ENCODE data around the gene ARHGEF10L.
A peak's percentile ranks its signal among the peaks of the same experiment; 100 is the strongest.

The ARHGEF10L gene

GRCh38 chr1:17557986-17558385 is 18.5 kb downstream of the ARHGEF10L start:
- TF ChIP-seq CTCF (IDR thresholded peaks at IDR 0.05; ENCODE audit: insufficient read depth, low read depth, low read length, missing control alignments) = no peak
- no peak overlapping the region for H3K4me3 ChIP-seq (ENCODE audit: low read length)
- DNase-seq (ENCODE audit: low read depth) = no peak

DNA sequence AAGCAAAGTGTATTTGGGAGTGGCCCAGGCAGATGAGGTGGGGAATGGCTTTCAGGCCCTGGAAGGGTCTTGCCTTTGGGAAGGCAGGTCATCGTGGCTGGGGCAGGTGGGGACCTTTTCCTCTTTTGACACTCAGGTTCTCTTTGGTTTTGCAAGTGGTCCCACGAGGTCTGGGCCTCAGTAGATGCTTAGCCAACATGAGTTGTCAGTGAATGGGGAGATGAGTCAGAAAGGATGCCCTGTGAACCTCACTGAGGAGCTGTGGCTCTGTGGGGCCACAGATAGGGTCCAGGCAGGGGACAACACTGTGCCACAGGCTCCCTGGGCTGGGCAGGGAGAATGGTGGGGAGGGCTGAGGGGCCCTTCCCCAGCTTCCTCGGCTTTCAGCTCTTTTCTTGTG is 19.0 kb downstream of the ARHGEF10L start:
- TF ChIP-seq CTCF (IDR thresholded peaks at IDR 0.05; ENCODE audit: insufficient read depth, low read depth, low read length, missing control alignments) = no peak
- no peak for DNase-seq (ENCODE audit: low read depth)
- no peak overlapping the region for H3K4me3 ChIP-seq (ENCODE audit: low read length)

DNA sequence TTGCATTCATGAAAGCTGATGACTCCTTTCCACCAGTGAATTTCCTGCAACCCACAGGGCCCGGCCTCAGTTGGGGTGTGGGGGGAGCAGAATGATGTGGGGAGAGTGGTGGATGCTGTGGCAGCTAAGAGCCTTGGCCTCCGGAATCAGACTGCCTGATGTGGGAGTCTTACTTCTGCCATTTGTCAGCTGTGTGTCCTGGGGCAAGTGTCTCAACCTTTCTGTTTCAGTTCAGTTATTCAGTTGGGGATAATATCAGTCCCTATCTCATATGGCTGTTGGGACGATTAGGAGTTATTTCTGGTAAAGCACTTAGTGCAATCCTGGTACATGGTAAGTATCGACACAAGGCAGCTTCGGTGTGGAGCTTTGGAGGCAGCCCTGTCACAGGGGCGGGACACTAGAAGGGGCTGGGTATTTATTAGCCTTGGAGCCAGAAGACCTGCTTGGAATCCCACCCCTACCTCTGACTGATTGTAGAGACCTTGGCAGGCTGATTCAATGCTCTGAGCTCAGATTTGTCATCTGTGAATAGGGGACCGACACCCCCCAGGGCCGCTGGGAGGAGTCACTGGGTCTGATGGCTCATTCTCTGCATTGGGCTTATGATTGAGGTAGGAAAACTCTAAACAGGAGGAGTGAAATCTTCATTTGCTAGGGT is 19.6 kb downstream of the ARHGEF10L start:
- DNase-seq (ENCODE audit: low read depth) = peak; percentile 34
- TF ChIP-seq CTCF (IDR thresholded peaks at IDR 0.05; ENCODE audit: insufficient read depth, low read depth, low read length, missing control alignments) = no peak
- no peak overlapping the region for H3K4me3 ChIP-seq (ENCODE audit: low read length)

- TF ChIP-seq CTCF (IDR thresholded peaks at IDR 0.05; ENCODE audit: insufficient read depth, low read depth, low read length, missing control alignments) = no peak
- no peak overlapping the region for H3K4me3 ChIP-seq (ENCODE audit: low read length)
- DNase-seq (ENCODE audit: low read depth) = peak; percentile 77
Observed at GRCh38 chr1:17559615-17560419, 20.3 kb downstream of the ARHGEF10L start.

GRCh38 chr1:17561247-17561548 is 21.7 kb downstream of the ARHGEF10L start:
- no peak for DNase-seq (ENCODE audit: low read depth)
- TF ChIP-seq CTCF (IDR thresholded peaks at IDR 0.05; ENCODE audit: insufficient read depth, low read depth, low read length, missing control alignments) = no peak
- no peak overlapping the region for H3K4me3 ChIP-seq (ENCODE audit: low read length)

DNA sequence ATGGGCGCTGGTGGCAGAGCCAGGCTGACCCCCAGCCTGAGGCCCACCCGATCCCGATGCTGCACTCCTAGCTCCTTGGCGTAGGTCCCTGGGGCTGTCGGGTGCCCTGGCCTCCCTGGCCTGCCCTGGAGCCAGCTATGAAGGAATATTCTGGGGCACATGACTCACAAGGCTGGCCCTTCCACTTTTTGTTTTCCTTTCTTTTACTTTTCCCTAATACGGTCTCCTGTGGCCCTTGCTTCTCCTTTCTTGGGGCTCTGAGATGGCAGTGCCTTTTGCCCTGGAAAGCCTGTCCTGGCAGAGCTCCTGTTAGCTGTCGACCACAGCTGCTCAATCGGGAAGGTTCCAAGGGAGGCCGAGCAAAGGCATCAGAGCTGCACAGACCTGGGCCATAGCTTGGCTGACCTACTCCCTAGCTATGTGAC is 22.1 kb downstream of the ARHGEF10L start:
- no peak overlapping the region for H3K4me3 ChIP-seq (ENCODE audit: low read length)
- TF ChIP-seq CTCF (IDR thresholded peaks at IDR 0.05; ENCODE audit: insufficient read depth, low read depth, low read length, missing control alignments) = no peak
- no peak for DNase-seq (ENCODE audit: low read depth)

Measured in epithelial cell of esophagus (primary cell).